GM18907 (cell line): ENCODE measurements around the gene ABCC11.

Experiments used
- ATAC-seq: cut with Tn5 transposase; IDR thresholded peaks from one replicate; pipeline ENCODE4 v1.9.1; 2021; ENCODE audit warnings: mild to moderate bottlenecking, moderate library complexity; ENCODE audit not compliant: unreplicated experiment

Gene ABCC11

GRCh38 chr16:48133455-48134211 is 113.7 kb downstream of the ABCC11 start:
- ATAC-seq = no peak

DNA sequence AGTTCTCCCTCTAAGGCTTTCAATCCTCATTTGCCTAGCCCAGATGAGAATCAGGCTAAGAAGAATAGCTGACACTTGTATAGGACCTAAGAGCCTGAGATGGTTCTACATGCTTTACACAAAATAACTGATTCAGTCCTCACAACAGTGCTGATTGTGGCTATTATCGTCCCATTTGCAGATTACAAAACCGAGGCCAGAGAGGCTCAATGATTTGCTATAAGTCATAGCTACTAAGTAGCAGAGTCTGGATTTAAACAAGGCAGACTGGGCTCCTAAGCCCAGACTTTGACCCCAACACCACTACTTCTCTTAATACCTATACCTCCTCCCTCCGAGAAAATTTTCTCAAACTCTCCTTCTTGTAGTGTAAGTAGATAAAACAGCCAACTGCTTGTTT is 114.6 kb downstream of the ABCC11 start:
- ATAC-seq = no peak

DNA sequence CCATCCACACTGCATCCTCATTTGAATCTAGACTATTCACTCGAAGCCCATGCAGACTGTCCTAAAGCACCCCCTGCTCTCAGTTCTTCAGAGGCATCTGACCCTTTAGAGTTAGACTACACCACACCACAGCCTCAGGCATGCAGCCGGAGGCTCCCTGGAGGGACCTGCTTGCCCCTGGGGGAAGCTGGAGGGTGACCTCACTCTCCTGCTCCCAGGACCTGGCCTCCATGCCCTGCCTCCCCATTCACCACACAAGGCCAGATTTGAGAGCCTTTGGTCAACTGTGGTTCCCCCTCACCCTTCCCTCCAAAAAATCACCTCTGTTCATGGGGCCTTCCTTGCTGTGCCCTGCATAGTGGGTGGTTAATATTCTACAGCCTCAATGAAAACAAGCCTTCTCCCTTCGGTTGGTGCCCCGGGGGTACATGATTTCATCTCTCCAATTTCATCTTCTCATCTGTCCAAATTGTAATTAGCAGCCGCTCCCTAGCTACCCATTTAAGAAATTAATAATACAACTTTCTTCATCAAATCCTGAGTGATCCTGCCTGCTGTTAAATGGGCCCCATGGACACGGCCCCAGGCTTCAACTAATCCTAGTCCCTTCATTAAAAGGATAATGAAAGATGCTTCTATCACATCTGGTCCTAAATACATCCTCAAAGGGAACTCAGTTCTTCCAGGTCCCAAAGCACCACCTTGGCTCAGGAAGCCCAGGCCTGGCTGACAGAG is 116.0 kb downstream of the ABCC11 start:
- ATAC-seq = no peak

DNA sequence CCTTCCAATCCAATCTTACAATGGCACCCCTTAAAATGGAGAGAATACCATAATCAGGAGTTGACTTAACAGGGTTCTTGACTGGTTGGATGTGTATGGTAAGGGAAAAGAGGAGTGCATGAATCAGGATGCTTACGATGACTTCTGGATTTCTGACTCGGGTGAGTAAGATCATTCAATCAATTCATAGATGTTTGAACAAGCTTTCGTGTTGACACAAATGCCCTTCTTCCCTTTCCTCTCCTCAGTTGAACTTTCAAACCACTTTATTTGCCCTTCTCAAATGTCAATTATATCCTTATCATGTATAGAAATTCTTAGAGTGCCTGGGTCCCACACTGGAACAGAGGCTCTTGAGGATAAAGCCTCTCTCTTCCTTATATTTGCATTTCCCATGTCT is 117.4 kb downstream of the ABCC11 start:
- ATAC-seq = no peak

- no peak for ATAC-seq
Observed at GRCh38 chr16:48128769-48129168, 118.6 kb downstream of the ABCC11 start.

- no peak for ATAC-seq
Observed at GRCh38 chr16:48126801-48127644, 120.3 kb downstream of the ABCC11 start.

DNA sequence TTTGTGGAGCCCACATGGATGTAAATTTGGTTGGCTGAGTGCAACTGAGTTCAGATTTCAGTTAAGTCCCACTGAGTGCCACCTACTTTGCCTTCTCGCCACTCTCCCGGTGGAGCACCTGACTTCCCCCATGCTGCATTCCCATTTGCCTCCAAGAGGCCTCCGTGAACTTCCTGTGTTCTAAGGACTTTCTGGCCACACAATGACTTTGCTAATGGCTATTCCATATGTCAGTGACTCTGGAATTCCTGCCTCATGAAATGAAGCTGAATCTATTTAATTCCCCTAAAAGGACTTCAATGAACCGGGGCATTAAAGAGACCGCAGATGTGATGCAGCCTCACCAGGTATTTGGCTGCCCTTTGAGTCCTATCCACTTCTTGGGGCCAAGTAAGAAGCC is 121.5 kb downstream of the ABCC11 start:
- no peak for ATAC-seq

GRCh38 chr16:48124266-48124665 is 123.1 kb downstream of the ABCC11 start:
- no peak for ATAC-seq

GRCh38 chr16:48123104-48123788 is 124.1 kb downstream of the ABCC11 start:
- ATAC-seq = no peak

DNA sequence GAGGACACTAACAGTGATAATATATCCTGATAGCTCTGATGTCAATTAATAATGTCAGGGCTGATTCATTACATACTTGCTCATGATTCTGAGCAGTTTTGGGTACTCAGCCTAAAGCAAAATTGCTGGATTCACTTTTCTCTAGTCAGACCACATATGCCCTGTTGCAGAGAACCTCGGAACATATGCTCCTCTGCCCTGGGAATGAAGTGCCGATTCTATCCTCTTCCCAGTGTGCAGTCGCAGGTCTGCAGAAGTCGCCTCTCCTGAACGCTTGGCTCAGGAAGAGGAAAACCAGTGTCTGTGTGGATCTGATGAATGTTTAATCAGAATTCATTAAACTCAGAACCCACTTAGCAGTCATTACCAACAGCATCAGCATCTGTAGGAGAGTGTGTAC is 126.1 kb downstream of the ABCC11 start:
- ATAC-seq = no peak

- ATAC-seq = no peak
Observed at GRCh38 chr16:48118841-48119240, 128.5 kb downstream of the ABCC11 start.

GRCh38 chr16:48117217-48118105 is 129.9 kb downstream of the ABCC11 start:
- peak; percentile 91 for ATAC-seq
